Measurements from ENCODE around the gene SH3PXD2B.

GRCh38 chr5:172370237-172370640 lies 84.1 kb downstream of the SH3PXD2B start:
- TF ChIP-seq, protein P1, sequence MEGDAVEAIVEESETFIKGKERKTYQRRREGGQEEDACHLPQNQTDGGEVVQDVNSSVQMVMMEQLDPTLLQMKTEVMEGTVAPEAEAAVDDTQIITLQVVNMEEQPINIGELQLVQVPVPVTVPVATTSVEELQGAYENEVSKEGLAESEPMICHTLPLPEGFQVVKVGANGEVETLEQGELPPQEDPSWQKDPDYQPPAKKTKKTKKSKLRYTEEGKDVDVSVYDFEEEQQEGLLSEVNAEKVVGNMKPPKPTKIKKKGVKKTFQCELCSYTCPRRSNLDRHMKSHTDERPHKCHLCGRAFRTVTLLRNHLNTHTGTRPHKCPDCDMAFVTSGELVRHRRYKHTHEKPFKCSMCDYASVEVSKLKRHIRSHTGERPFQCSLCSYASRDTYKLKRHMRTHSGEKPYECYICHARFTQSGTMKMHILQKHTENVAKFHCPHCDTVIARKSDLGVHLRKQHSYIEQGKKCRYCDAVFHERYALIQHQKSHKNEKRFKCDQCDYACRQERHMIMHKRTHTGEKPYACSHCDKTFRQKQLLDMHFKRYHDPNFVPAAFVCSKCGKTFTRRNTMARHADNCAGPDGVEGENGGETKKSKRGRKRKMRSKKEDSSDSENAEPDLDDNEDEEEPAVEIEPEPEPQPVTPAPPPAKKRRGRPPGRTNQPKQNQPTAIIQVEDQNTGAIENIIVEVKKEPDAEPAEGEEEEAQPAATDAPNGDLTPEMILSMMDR (conservative IDR thresholded peaks at IDR 0.05; ENCODE audit: low read depth, low read length): no peak
- TF ChIP-seq POLR2A (IDR thresholded peaks at IDR 0.05; ENCODE audit: low read depth, low read length): no peak
- TF ChIP-seq FOS (IDR thresholded peaks at IDR 0.05; ENCODE audit: low read depth, low read length): no peak
- no peak for TF ChIP-seq RFX5 (IDR thresholded peaks at IDR 0.05; ENCODE audit: low read depth, low read length)
- no peak for TF ChIP-seq BHLHE40 (IDR thresholded peaks at IDR 0.05; ENCODE audit: low read depth, low read length)
- TF ChIP-seq NFE2L2 (IDR thresholded peaks at IDR 0.05; ENCODE audit: low read depth, low read length): no peak
- TF ChIP-seq MAZ (IDR thresholded peaks at IDR 0.05; ENCODE audit: borderline replicate concordance, low read depth, low read length): no peak
- TF ChIP-seq, protein P2, sequence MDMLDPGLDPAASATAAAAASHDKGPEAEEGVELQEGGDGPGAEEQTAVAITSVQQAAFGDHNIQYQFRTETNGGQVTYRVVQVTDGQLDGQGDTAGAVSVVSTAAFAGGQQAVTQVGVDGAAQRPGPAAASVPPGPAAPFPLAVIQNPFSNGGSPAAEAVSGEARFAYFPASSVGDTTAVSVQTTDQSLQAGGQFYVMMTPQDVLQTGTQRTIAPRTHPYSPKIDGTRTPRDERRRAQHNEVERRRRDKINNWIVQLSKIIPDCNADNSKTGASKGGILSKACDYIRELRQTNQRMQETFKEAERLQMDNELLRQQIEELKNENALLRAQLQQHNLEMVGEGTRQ (IDR thresholded peaks at IDR 0.05; ENCODE audit: low read depth, low read length): no peak

All from IMR-90 (cell line).